ENCODE data around the gene OR5K4. TPM values are rescaled to one million over a fixed set of nuclear protein-coding genes. Genes with fewer than 3 reads are reported as not detected.

The OR5K4 gene
- total RNA-seq, 1 donor from 2014 or later: not detected

GRCh38 chr3:98331329-98331728, 22.3 kb upstream of the OR5K4 start:
- H2AFZ ChIP-seq (ENCODE audit: low read depth, low read length): no peak overlapping the region
- no peak overlapping the region for H3K4me3 ChIP-seq (ENCODE audit: insufficient read depth, low read depth, low read length)
- peaks cover 8% of the 10 kb centered on the region for H3K27me3 ChIP-seq (ENCODE audit: insufficient read depth, low read length)
- no peak overlapping the region for H3K9ac ChIP-seq (ENCODE audit: low read length)
- H3K4me1 ChIP-seq (ENCODE audit: insufficient read depth, low read length): no peaks in the 10 kb centered on the region
- H3K36me3 ChIP-seq (ENCODE audit: insufficient read depth, low read length): no peaks in the 10 kb centered on the region
- H3K36me3 Mint-ChIP-seq (ENCODE audit: low read depth, unreplicated experiment): no peaks in the 10 kb centered on the region
- H3K9me3 Mint-ChIP-seq (ENCODE audit: unreplicated experiment): no peaks in the 10 kb centered on the region
- H3K27me3 Mint-ChIP-seq (ENCODE audit: low read depth, unreplicated experiment): peaks cover 2% of the 10 kb centered on the region
- no peaks in the 10 kb centered on the region for H4K20me1 ChIP-seq (ENCODE audit: insufficient read depth, low read length)
- H3K27ac ChIP-seq (ENCODE audit: low read depth, low read length): no peak overlapping the region
- no peak overlapping the region for H3K27ac Mint-ChIP-seq (ENCODE audit: unreplicated experiment)
- H3K4me2 ChIP-seq (ENCODE audit: low read length): no peak overlapping the region
- FAIRE-seq (no peak), DNase-seq (ENCODE audit: low read depth) (no peak)
- H3K4me1 Mint-ChIP-seq (ENCODE audit: low read depth, unreplicated experiment): no peaks in the 10 kb centered on the region
- H3K9me3 ChIP-seq (ENCODE audit: insufficient read depth, low read depth, low read length): no peaks in the 10 kb centered on the region
- H3K4me3 Mint-ChIP-seq (ENCODE audit: unreplicated experiment): no peak overlapping the region
- no peaks in the 10 kb centered on the region for H3K79me2 ChIP-seq (ENCODE audit: insufficient read depth, low read length)
- no peak for TF ChIP-seq CTCF (IDR thresholded peaks at IDR 0.05; ENCODE audit: insufficient read depth, low read depth, low read length)
- no peak for TF ChIP-seq EZH2 (IDR thresholded peaks at IDR 0.05; ENCODE audit: insufficient read depth, low read length)

GRCh38 chr3:98333989-98334606, 19.6 kb upstream of the OR5K4 start:
- Mint-ChIP-seq H3K27me3 (ENCODE audit: low read depth, unreplicated experiment) (peaks cover 2% of the 10 kb centered on the region), H3K4me1 (ENCODE audit: low read depth, unreplicated experiment) (no peaks in the 10 kb centered on the region), H3K27ac (ENCODE audit: unreplicated experiment) (no peak overlapping the region), H3K4me3 (ENCODE audit: unreplicated experiment) (no peak overlapping the region), H3K36me3 (ENCODE audit: low read depth, unreplicated experiment) (no peaks in the 10 kb centered on the region), H3K9me3 (ENCODE audit: unreplicated experiment) (no peaks in the 10 kb centered on the region)
- no peaks in the 10 kb centered on the region for H3K4me1 ChIP-seq (ENCODE audit: insufficient read depth, low read length)
- no peak overlapping the region for H3K4me3 ChIP-seq (ENCODE audit: insufficient read depth, low read depth, low read length)
- no peaks in the 10 kb centered on the region for H3K36me3 ChIP-seq (ENCODE audit: insufficient read depth, low read length)
- H2AFZ ChIP-seq (ENCODE audit: low read depth, low read length): no peak overlapping the region
- H3K9ac ChIP-seq (ENCODE audit: low read length): no peak overlapping the region
- H3K27me3 ChIP-seq (ENCODE audit: insufficient read depth, low read length): peaks cover 8% of the 10 kb centered on the region
- H3K27ac ChIP-seq (ENCODE audit: low read depth, low read length): no peak overlapping the region
- no peak overlapping the region for H3K4me2 ChIP-seq (ENCODE audit: low read length)
- no peaks in the 10 kb centered on the region for H3K79me2 ChIP-seq (ENCODE audit: insufficient read depth, low read length)
- DNase-seq (ENCODE audit: low read depth) (no peak), FAIRE-seq (no peak)
- H4K20me1 ChIP-seq (ENCODE audit: insufficient read depth, low read length): no peaks in the 10 kb centered on the region
- H3K9me3 ChIP-seq (ENCODE audit: insufficient read depth, low read depth, low read length): no peaks in the 10 kb centered on the region
- TF ChIP-seq EZH2 (IDR thresholded peaks at IDR 0.05; ENCODE audit: insufficient read depth, low read length): no peak
- TF ChIP-seq CTCF (IDR thresholded peaks at IDR 0.05; ENCODE audit: insufficient read depth, low read depth, low read length): peak; percentile 19

- no peaks in the 10 kb centered on the region for H3K36me3 Mint-ChIP-seq (ENCODE audit: low read depth, unreplicated experiment)
- H3K9ac ChIP-seq (ENCODE audit: low read length): no peak overlapping the region
- H3K27ac ChIP-seq (ENCODE audit: low read depth, low read length): no peak overlapping the region
- H3K9me3 ChIP-seq (ENCODE audit: insufficient read depth, low read depth, low read length): no peaks in the 10 kb centered on the region
- H3K79me2 ChIP-seq (ENCODE audit: insufficient read depth, low read length): no peaks in the 10 kb centered on the region
- TF ChIP-seq CTCF (IDR thresholded peaks at IDR 0.05; ENCODE audit: insufficient read depth, low read depth, low read length): no peak
- TF ChIP-seq EZH2 (IDR thresholded peaks at IDR 0.05; ENCODE audit: insufficient read depth, low read length): no peak
- H3K4me3 Mint-ChIP-seq (ENCODE audit: unreplicated experiment): no peak overlapping the region
- no peak for DNase-seq (ENCODE audit: low read depth)
- H4K20me1 ChIP-seq (ENCODE audit: insufficient read depth, low read length): no peaks in the 10 kb centered on the region
- H3K36me3 ChIP-seq (ENCODE audit: insufficient read depth, low read length): no peaks in the 10 kb centered on the region
- H3K4me1 Mint-ChIP-seq (ENCODE audit: low read depth, unreplicated experiment): no peaks in the 10 kb centered on the region
- no peak overlapping the region for H2AFZ ChIP-seq (ENCODE audit: low read depth, low read length)
- H3K4me3 ChIP-seq (ENCODE audit: insufficient read depth, low read depth, low read length): no peak overlapping the region
- peaks cover 11% of the 10 kb centered on the region for H3K9me3 Mint-ChIP-seq (ENCODE audit: unreplicated experiment)
- H3K27me3 Mint-ChIP-seq (ENCODE audit: low read depth, unreplicated experiment): no peaks in the 10 kb centered on the region
- peaks cover 3% of the 10 kb centered on the region for H3K27me3 ChIP-seq (ENCODE audit: insufficient read depth, low read length)
- H3K27ac Mint-ChIP-seq (ENCODE audit: unreplicated experiment): no peak overlapping the region
- no peaks in the 10 kb centered on the region for H3K4me1 ChIP-seq (ENCODE audit: insufficient read depth, low read length)
- no peak for FAIRE-seq
- H3K4me2 ChIP-seq (ENCODE audit: low read length): no peak overlapping the region
Measured at GRCh38 chr3:98339031-98339430, 14.6 kb upstream of the OR5K4 start.
